ENCODE measurements around the gene STIM1. TPM values are rescaled to one million over a fixed set of nuclear protein-coding genes. Genes with fewer than 3 reads are reported as not detected.

The STIM1 gene

Small RNA genes lying within 50 kb of the gene (small RNA-seq; reads per million reads assigned to genes)
- not detected for gene AC087441.2
- not detected for gene RF00409
- gene RPS29P20 = not detected
